ENCODE measurements around the gene TM9SF2.

Gene TM9SF2

DNA sequence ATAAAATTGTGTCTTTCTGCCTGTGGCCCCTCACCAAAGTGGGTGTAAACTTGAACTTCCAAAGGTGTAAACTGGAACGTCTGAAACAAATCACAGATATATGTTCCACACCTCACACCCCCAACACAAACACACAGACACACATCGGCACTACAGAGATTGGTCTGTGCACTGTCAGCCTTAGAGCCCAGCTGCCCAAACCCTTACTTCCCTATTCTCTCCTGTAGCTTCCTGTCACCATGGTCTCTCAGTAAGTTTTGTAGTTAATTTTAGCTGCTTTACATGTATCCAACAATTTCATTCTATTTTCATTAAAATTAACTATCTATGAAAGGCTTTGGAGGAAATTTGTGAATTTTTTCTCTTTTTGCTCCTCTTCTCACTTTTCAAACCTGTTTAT lies 5.4 kb downstream of the TM9SF2 start:
- no peak for FAIRE-seq
- TF ChIP-seq, protein P1, sequence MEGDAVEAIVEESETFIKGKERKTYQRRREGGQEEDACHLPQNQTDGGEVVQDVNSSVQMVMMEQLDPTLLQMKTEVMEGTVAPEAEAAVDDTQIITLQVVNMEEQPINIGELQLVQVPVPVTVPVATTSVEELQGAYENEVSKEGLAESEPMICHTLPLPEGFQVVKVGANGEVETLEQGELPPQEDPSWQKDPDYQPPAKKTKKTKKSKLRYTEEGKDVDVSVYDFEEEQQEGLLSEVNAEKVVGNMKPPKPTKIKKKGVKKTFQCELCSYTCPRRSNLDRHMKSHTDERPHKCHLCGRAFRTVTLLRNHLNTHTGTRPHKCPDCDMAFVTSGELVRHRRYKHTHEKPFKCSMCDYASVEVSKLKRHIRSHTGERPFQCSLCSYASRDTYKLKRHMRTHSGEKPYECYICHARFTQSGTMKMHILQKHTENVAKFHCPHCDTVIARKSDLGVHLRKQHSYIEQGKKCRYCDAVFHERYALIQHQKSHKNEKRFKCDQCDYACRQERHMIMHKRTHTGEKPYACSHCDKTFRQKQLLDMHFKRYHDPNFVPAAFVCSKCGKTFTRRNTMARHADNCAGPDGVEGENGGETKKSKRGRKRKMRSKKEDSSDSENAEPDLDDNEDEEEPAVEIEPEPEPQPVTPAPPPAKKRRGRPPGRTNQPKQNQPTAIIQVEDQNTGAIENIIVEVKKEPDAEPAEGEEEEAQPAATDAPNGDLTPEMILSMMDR (IDR thresholded peaks at IDR 0.05; ENCODE audit: insufficient read depth, missing control alignments), result no peak
- no peak for DNase-seq (ENCODE audit: insufficient read length, low spot score)

DNA sequence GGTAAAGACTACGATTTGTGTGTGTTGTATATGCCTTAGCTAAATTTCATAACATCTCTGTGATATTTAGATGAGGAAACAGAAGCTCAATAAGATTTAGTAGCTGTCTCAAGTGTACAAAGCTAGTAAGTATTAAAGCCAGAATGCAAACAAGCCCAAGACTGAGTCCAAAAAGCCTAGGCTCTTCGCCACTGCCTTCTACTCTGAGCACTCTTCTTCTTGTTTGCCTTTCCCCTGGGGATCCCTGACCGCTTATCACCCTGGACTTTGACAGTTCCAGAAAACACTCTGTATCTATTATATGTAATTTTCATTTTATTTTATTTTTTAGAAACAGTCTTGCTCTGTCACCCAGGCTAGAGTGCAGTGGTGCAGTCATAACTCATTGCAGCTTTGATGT lies 5.8 kb downstream of the TM9SF2 start:
- FAIRE-seq, result peak; percentile 21
- no peak for DNase-seq (ENCODE audit: insufficient read length, low spot score)

GRCh38 chr13:99507551-99507950 lies 6.3 kb downstream of the TM9SF2 start:
- TF ChIP-seq, protein P1 (IDR thresholded peaks at IDR 0.05; ENCODE audit: insufficient read depth, missing control alignments), result no peak
- DNase-seq (ENCODE audit: insufficient read length, low spot score) (no peak), FAIRE-seq (no peak)

More for the DNA sequence above, 5.8 kb downstream of the TM9SF2 start:
- TF ChIP-seq, protein P1 (IDR thresholded peaks at IDR 0.05; ENCODE audit: insufficient read depth, missing control alignments), result no peak

DNA sequence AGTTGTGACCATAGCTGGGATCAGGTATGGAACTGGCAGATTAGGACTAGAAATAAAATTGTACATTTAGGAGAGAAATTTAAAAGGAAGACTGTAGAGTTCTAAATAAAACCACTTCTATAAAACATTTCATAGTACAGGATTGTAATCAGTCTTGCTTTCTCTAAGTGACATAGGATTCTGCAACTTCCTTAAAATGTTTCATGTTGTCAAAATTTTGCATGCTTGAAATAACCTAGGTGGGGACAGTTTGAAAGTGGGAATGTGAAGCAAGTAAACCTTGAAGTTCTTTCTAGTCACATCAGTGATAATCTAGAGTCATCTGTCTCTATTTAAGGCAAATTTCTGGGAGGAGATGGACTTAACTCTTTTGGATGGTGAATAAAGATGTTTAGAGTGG lies 6.7 kb downstream of the TM9SF2 start:
- FAIRE-seq (no peak), DNase-seq (ENCODE audit: insufficient read length, low spot score) (no peak)
- TF ChIP-seq, protein P1 (IDR thresholded peaks at IDR 0.05; ENCODE audit: insufficient read depth, missing control alignments), result no peak

- DNase-seq (ENCODE audit: insufficient read length, low spot score), result no peak
- FAIRE-seq, result no peak
- TF ChIP-seq, protein P1 (IDR thresholded peaks at IDR 0.05; ENCODE audit: insufficient read depth, missing control alignments), result no peak
These were observed 8.2 kb downstream of the TM9SF2 start for GRCh38 chr13:99509479-99509878.

- TF ChIP-seq, protein P1 (IDR thresholded peaks at IDR 0.05; ENCODE audit: insufficient read depth, missing control alignments), result no peak
- DNase-seq (ENCODE audit: insufficient read length, low spot score), result no peak
- FAIRE-seq, result peak; percentile 6
These were observed 13.5 kb downstream of the TM9SF2 start for GRCh38 chr13:99514801-99515200.

DNA sequence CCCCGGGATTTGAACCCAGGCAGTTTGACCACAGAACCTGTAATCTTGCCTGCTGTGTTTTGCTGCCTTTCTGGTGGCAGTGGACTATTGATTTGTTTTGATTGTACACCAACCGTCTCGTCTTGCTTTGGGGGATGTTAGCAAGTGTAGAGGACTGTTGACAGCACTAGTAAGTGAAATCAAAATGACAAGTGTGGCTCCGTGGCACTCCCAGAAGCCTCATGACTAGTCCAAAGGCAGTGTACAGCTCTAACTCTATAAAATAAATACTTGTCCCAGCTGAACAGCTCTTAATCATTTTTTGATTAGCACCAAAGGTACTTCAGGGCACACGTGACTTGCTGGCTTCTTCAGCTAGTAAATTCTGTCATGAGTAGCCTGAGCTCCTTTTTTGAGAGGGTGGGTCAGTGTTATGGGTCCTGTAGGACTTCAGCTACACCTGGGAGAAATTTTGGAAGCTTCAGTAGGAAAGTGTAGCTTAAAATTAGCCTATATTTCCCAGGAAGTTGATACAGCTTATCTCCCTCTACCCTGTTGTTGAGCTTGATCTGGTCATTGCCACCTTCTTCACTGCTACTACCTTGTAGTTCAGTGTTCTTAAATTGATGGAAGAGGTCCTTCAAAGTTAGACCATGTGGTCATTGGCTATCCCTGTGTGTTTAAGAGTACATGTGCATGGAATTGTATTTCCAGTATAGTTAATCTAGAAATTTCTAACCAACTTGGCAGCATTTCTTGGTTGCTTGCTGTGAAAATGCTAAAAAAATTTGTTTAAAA lies 15.1 kb downstream of the TM9SF2 start:
- DNase-seq (ENCODE audit: insufficient read length, low spot score) (no peak), FAIRE-seq (no peak)
- TF ChIP-seq, protein P1 (IDR thresholded peaks at IDR 0.05; ENCODE audit: insufficient read depth, missing control alignments), result no peak

Data from D721Med (cell line).